ENCODE measurements around the gene PPP1CC.

Gene PPP1CC

DNA sequence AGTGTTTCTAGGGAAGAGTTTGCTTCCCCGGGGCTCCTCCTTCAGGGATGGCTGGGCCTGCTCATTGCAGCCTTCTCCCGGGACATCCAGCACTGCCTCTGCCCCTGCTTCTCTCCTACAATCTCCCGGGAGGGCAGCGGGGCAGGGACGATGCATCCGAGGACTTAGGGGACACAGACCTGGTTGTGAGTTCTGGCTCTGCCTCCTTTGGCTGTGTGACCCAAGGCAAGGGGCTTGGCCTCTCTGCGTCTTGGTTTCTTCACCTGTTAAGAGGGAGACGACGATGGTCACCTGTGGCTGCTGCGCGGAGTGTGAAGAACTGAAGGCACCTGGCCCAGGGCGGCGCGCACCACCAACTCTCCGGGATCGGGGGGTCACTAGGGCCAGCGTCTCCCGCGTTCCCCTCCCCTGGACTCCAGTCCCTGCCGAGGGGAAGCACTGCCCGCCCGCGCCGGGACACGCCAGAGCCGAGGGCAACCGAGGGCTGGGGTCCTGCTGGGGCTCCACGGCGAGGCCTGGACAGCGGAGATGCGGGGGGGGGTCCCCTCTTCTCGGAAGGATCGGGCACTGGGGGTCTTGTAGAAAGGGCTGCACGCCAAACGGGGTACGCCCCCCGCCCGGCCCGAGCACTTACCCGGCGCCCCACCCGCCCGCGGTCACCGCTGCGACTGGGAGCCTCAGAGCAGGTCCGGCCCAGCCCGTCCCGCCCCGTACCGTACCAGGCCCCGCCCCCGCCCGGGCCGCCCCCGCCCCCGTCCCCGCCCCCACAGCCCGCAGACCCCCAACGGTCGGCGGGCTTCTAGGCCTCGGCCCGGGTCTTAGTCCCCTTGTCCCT lies 54.0 kb downstream of the PPP1CC start, which contains the start of gene HVCN1:
HVCN1 (minus strand) TSS at position 670 of the 835 bp plus-strand sequence. CDS start 5,870 bp downstream, outside the sequence.
- peak in 19 of 56 donors; percentile 6 to 65 (median 20) for DNase-seq

DNA sequence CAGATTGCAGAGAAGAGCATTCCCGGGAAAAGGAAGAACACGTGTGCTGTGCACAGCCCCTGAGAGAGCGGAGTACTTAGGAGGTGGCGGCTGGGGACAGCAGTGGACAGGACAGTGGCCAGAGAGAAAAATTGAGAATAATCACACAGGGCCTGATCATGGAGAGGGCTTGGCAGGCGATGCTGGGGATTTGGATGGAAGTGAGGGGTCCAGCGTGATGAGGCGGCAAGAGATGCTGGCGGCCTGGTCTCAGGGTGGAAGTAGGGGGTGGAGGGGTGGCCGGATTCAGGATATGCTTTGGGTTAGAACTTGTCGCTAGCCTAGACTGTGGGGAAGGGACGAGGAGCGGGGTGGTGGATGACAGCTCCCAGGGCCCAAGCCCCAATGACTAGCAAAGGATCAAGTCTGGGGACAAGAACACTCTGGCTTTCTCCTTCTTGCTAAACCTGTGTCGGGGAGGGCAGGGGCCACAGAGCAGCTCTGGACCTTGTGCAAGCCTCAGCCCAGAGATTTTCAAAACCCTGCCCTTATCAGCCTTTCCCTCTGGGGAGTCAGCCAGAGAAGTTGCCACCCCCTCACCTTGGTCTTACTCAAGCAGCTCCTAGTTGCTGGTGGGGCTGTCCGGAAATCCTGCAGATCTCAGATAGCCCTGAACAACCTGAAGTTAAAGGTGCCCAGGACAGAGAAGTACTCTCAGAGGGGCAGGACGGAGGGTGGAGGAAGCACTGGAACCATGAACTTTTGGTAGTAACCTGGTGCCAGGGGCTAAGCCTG lies 55.1 kb downstream of the PPP1CC start:
- no peak for DNase-seq

DNA sequence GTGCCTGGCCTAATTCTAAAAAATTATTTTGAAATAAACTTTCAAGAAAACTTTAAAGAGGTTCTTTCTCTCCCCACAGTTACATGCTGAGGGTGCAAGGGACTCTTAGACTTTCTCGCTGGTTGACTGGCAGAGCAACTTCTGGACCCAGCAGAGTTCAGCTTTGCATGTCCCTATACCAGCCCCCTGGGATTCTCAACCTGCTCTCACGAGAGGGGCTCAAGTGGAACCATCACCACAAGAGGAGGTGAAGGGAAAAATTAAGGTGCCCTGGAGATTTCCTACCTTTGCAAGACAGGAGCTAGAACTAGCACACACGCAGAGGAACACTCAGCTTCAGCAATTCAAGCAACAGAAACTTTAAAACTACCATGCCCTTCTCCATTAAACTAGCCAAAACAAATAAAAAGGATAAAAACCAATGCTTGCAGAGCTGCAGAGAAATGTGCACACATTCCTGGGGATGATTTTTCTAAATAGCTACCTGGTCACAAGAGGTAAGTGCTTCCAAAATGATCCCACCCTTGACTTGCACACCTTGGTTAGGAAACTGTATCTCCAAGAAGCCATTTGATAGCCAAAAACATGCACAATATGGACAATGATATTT lies 56.3 kb downstream of the PPP1CC start:
- no peak for DNase-seq

DNA sequence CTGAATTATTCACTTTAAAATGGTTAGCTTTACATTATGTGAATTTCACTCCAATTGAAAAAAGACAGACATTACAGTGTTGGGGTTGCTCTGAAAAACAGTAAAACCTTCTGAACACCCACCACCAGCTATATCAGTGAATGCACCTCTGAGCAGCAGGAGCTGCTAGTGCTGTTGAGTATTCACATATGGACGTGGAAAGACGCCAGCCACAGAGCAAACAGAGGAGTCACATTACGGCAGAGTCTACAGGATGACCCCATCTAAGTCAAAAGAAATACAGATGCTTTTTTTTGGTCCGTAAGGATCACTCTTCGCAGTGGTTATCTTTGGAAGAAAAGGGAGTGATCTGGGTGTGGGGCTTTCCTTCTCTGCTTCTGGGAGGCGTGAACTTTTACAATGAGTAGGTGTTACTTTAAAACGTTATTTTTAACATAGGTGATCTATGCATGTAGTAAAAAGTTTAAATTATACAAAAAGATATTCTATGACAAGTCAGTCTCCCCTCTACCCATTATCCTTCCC lies 58.3 kb downstream of the PPP1CC start:
- DNase-seq: no peak

DNA sequence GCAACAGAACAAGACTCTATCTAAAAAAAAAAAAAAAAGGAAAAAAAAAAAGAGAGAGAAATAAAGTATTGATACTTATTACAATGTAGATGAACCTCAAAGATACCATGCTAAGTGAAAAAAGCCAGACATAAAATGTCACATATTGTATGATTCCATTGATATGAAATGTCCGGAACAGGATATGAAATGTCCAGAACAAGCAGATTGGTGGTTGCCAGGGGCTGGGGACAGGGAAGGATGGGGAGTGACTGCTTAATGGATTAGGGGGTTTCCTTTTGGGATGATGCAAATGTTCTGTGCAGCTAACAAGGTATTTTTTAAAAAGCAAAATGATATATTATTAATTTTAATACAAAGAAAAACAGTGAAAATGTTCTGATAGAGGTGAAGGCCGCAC lies 58.8 kb downstream of the PPP1CC start:
- DNase-seq: no peak

DNA sequence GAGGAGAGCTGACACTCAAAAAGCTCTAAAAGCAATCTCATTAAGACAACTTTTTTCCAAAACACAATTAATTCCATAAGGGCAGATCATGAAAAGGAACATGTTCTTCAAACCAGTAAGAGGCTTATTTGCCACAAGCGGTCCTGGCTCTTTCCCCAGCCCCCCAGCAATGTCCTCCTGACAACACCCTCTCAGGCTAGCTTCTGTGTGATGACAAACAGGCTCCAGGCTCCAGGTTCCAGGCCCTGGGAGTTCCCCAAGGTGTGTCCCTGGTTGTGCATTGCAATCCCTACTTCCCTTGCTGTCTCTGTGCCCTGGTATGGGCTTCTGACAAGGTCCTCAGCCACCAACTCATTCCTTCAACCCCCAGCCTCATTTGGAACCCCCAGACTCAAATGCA lies 62.7 kb downstream of the PPP1CC start:
- DNase-seq: no peak

DNA sequence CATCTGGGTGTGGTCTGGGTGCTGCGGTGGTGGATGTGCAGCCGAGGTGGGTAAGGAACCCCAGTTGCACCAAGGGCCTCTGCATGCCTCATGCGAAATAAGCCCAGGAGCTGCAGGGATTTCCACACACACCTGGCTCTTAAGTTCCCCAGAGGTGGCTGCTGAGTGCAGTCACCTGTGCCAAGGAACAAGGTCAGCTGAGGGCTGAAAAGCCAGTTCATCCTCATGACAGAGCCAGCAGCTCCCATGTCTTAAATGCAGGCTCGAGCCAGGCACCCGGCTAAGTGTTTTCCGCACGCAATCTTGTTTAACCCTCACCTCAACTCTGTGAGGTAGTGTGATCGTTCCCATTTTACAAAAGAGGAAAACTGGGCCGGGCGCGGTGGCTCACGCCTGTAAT lies 63.5 kb downstream of the PPP1CC start:
- no peak for DNase-seq

DNA sequence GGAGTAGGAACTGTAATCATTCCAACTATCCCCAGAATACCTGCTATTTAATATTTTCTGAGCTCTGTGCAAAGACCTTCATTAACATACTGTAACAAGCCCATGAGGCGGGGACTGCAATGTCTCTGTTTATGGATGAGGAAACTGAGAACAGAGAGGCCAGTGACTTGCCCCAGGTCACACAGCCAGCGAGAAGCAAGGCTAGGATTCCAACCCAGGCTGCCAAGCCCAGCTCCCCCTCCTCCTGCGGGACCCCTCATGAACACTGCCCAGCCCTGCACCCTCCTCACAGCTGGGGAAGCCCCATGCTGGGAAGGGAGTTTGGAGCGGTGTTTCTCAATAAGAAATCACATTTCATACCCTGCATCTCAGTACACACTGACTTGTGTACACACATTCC lies 64.7 kb downstream of the PPP1CC start:
- no peak for DNase-seq

DNA sequence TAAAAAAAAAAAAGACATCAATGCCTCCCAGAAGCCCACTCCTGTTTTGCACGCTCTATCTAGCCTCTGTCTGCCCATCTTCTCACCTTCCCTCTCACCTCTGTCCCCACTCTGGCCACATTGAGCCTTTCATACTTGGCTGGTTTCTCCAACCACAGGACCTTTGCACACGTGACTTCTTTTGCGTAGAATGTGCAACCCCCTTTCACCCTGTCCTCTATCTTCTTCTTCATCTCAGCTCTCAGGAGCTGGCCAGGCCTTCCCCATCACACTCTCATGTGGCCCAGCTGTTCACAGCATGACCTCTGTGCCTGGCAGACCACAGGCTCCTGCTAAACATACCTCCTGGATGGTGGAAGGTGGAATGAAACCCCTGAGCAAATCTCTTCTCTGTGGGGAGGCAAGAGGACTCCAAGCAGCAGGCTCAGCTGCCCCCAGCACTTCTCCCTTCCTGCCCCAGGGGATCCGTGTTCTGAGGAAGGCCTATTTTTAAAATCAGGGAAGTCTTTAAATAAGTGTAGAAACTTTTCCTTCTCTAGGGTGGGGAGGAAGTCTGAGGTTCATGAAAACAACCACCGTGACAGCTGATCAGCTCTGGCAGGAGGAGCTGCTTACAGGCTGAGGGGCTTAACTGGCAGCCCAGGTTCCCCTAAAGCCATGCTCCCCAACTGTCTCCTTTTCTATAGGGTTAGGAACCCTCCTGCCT lies 65.3 kb downstream of the PPP1CC start:
- peak in 7 of 56 donors; percentile 5 to 37 (median 15) for DNase-seq

DNA sequence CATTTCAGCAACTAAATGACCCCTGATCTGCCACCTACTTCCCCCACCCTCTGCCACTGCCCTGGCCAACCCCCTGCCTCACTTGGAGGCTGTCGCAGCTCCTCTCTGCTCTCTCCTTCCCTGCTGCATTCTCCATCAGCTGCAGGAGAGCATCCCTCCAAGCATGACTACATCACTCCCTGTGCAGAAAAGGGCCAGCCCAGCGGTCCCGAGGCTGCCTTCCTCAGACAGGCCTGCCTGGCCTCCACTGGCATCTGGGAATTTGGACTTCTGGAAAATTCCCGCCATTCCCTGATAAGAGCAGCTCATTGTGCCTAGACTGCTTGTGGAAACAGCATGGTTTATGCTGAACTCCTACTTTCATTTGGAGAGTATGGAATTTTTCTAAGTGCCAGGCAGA lies 66.5 kb downstream of the PPP1CC start:
- no peak for DNase-seq

DNA sequence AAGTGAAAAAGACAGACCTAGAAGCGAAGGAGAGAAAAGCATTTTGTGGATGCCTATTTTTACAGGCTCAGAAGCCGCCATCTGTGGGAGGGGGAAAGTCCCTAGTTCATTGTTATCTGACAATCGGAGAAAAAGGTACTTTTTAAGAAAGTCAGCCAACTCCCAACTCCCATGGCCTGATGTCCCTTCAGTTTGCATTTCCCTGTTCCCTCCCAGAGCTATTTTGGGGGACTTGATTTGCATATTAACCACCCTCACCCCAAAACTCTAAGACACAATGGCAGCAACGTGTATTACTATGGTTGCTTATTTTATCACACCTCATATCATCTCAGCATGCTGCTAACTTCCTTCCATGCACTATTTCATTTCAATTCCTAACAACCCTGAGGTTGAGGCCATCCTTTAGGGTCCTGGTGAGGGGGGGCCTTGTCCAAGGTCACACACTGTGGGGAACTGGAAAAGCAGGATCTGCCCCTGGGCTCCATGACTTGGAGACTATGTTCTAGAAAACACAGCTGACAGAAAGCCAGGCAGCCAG lies 72.5 kb downstream of the PPP1CC start:
- no peak for DNase-seq
